HG02571 (cell line): ENCODE data around the gene TMEM74B.

ENCODE experiments used
- ATAC-seq: cut with Tn5 transposase; IDR thresholded peaks from one replicate; pipeline ENCODE4 v1.9.1; 2021; ENCODE audit warnings: mild to moderate bottlenecking, moderate library complexity; ENCODE audit not compliant: unreplicated experiment

The TMEM74B gene

GRCh38 chr20:1206366-1207148 lies 21.8 kb upstream of the TMEM74B start:
- no peak for ATAC-seq

GRCh38 chr20:1205802-1206201 lies 21.0 kb upstream of the TMEM74B start:
- ATAC-seq: no peak

DNA sequence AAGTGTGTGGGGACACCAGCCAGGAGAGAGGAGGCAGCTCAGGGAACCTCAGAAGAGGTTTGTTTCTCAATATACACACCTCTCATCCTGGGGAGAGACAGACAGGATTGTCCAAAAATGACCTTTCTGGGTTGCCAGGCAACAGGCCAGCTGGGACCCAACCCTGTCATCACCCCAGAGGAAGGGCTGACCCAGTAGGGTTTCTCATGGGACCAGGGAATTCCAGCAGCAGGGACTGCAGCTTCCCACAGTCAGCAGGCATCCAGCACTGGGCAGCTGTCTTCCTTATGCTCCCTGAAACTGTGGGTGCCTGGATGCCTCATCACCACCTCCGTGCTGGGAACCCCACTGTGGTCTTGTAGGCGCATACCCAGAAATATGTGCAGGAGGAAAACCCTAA lies 19.8 kb upstream of the TMEM74B start:
- no peak for ATAC-seq

GRCh38 chr20:1204113-1204512 lies 19.3 kb upstream of the TMEM74B start:
- no peak for ATAC-seq

- no peak for ATAC-seq
These were observed 18.8 kb upstream of the TMEM74B start for GRCh38 chr20:1203630-1204029.

DNA sequence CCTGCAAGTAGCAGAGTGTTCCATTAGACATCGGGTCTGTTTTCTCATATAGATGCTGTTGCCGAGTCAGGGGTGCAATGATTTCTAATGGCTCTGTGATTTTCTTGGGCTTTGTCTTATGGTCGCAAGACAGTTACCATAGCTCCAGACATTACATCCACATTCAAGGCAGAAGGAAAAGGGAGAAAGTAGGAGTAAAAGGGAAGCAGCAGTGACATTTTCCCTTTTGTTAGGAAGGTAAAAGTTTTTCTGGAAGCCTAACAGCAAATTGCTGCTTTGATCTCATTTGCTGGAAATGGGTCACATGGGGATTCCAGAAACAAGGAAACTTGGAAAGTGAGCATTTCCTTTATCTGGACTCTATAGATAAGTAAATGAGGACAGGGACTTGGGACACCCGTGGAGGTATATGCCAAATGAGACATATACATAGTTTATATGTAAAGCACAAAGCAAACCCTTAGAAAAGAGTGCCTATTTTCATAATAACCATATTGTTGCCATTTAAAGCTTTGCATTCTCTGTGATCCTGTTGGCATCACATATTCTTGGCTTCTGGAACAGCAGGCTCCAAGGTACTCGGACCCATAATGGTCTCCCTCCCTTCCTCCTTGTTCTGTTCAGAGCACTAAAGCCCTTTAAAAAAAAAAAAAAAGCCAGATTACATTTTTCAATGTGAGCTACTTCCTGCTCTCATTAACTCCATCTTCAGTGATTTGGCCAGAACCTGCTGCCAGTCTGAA lies 18.2 kb upstream of the TMEM74B start, which contains the start of gene C20orf202:
C20orf202 (plus strand) TSS at position 693 of the 743 bp plus-strand sequence. CDS start 132 bp downstream, outside the sequence.
- no peak for ATAC-seq

GRCh38 chr20:1199964-1200363 lies 15.2 kb upstream of the TMEM74B start:
- no peak for ATAC-seq

- ATAC-seq: no peak
These were observed 14.6 kb upstream of the TMEM74B start for GRCh38 chr20:1199212-1199873.

GRCh38 chr20:1198751-1199150 lies 14.0 kb upstream of the TMEM74B start:
- ATAC-seq: no peak

- no peak for ATAC-seq
These were observed 13.0 kb upstream of the TMEM74B start for GRCh38 chr20:1197801-1198200.

GRCh38 chr20:1196634-1197033 lies 11.9 kb upstream of the TMEM74B start:
- ATAC-seq: no peak

DNA sequence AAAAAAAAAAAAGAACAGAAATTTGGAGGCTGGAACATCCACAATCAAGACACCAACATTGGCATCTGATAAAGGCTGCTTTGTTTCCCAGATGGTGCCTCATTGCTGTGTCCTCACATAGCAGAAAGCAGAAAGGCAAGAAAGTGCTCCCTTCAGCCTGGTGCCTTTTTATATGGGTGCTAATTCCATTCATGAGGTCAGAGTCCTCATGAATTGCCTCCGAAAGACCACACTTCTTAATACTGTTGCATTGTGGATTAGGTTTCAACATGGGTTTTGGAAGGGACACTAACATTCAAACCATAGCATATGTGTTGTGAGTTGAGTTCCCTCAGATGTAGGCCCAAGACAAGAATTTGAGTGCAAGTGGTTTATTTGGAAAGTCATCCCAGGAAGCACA lies 10.4 kb upstream of the TMEM74B start:
- no peak for ATAC-seq

- ATAC-seq: no peak
These were observed 6.5 kb upstream of the TMEM74B start for GRCh38 chr20:1191299-1191698.

DNA sequence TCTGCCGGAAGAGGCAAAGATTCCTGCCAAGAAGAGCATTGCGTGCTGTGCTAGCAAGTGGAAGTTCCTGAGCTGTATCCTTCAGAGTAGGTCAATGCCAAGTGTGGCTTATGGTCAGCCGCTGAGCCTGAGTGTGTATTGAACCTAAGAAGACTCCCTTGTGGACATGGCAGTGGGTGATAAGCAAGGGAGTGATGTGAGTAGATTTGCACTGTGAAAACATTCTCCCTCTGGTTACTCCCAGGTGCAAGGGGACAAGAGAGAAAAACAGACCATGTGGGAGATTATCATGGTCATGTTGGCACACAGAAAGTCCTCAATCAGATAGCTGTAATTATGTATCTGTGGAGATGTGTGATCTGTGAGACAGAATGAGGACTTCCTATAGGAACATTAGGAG lies 6.1 kb upstream of the TMEM74B start:
- no peak for ATAC-seq

DNA sequence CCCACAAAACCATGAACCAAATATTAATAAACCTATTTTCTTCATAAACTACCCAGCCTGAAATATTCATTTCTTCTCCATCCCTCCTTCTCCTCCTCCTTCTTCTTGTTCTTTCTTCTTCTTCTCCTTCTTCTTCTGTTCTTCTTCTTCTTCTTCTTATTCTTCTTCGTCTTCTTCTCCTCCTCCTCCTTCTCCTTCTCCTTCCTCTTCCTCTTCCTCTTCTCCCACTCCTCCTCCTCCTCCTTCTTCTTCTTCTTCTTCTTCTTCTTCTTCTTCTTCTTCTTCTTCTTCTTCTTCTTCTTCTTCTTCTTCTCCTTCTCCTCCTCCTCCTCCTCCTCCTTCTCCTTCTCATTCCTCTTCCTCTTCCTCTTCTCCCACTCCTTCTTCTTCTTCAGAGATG lies 5.0 kb upstream of the TMEM74B start:
- ATAC-seq: no peak

DNA sequence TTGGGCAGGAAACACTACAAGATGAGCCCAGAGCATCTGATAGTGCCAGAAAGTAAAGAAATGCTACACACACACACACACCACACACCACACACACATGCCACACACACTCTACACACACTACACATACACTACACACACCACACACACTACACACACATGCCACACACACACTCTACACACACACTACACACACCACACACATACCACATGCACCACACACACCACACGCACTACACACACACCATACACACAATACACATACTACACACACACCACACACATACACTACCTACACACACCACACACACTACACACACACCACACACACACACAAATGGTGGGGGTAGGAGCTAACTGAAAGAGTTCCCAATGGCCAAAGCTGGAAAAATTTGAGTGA lies 3.6 kb upstream of the TMEM74B start:
- ATAC-seq: no peak

DNA sequence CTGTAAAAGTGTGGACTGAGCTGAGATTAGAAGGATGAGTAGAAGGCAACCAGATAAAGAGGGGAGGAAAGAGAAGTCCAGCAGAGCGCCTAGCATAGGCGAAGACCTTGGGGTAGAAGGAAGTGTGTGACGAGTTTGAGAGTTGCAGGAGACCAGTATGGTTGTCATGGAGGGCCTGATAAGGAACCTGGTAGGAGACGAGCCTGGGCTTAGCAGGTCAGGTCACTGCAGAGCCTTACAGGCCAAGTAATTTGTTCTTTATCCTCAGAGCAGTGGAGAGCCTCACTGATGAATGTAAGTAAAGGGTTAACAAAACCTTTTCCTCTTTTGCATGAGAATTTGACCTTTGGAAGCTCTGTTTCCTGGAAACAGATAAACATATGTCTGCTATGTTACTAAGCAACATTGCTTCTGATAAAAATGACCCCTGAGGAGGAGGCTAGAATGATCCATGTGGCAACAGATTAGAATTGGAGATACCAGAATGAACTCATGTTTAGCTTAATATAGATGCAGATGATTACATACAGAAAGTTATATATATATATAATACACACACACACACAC lies 2.9 kb upstream of the TMEM74B start:
- no peak for ATAC-seq

DNA sequence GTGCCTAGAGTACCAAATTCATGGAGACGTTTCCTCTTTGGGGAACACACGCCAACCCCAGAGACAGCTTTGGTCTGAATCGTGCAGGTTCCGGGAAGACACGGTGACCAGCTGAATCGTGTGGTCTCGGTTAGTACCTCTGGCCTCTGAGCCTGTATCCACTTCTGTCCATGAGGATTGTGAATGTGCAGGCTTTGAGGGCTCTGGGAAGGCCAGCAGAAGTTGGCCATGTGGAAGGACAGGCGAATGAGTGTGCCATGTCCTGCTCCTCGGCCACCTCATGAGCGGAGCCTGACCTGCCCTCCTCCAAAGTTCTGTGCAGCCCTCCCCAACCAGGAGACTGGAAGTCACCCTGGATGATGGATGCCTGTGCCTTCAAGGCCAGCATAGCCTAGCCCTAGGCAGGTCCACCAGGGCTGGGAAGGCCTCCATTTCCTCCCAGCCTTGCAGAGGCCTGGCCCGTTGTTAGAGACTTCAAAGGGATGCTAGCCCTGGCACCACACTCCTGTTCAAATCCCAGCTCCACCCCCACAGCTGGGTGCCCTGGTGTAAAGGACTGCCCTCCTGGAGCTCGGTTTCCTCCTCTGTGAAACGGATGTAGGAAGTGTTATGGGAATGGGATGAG lies 1.7 kb upstream of the TMEM74B start:
- ATAC-seq: no peak

- no peak for ATAC-seq
These were observed 1.1 kb upstream of the TMEM74B start for GRCh38 chr20:1185790-1186334.

DNA sequence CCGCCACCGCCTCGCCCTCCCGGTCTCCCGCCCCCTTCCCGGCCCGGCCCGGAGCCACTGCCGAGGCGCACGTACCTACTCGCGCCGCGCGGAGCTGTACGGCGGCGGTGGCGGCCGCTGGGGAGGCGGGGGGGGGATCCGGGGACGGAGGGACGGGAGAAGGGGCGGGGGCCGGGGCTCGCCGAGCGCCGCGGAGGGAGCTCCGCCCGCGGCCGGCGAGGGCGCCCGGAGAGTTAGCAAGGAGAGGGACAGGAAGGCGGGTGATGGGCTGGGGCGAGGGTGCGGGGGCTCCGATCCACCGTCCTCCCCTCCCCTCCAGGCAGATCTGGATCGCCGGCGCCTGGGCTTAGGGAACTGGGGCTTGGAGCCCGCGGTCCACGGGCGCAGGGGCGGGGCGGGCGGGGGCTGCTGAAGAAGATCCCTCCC lies 548 bp upstream of the TMEM74B start:
- ATAC-seq: no peak

GRCh38 chr20:1184260-1184637 lies 532 bp downstream of the TMEM74B start:
- ATAC-seq: no peak
